COLO829 (cell line): ENCODE results near the gene RIN3.
"Not testable (repeated sequence)": the region's sequence is repeated elsewhere in the genome, so short reads cannot be mapped to it uniquely, and the experiment has no call there.

Experiments used
- DNase-seq: peaks from one replicate; pipeline ENCODE4 v3.0.0; 2012; ENCODE audit warnings: low spot score

The RIN3 gene

GRCh38 chr14:92626041-92626440, 112.5 kb downstream of the RIN3 start:
- no peak for DNase-seq

- DNase-seq, result no peak
Measured at GRCh38 chr14:92627707-92628215, 114.2 kb downstream of the RIN3 start.

GRCh38 chr14:92628636-92629035, 115.1 kb downstream of the RIN3 start:
- no peak for DNase-seq

- DNase-seq, result no peak
Measured at GRCh38 chr14:92630367-92630766, 116.8 kb downstream of the RIN3 start.

GRCh38 chr14:92631098-92631497, 117.5 kb downstream of the RIN3 start:
- DNase-seq, result no peak

- DNase-seq, result no peak
Measured at GRCh38 chr14:92632546-92633273, 119.1 kb downstream of the RIN3 start.

GRCh38 chr14:92633274-92633616, 119.7 kb downstream of the RIN3 start:
- no peak for DNase-seq

GRCh38 chr14:92633724-92634123, 120.1 kb downstream of the RIN3 start:
- no peak for DNase-seq

- no peak for DNase-seq
Measured at GRCh38 chr14:92635031-92635430, 121.5 kb downstream of the RIN3 start.

- no peak for DNase-seq
Measured at GRCh38 chr14:92635896-92636295, 122.3 kb downstream of the RIN3 start.

GRCh38 chr14:92637228-92637627, 123.6 kb downstream of the RIN3 start:
- DNase-seq, result no peak

GRCh38 chr14:92637864-92638263, 124.3 kb downstream of the RIN3 start:
- no peak for DNase-seq

- no peak for DNase-seq
Measured at GRCh38 chr14:92638266-92638665, 124.7 kb downstream of the RIN3 start.

- DNase-seq, result no peak
Measured at GRCh38 chr14:92638904-92639303, 125.3 kb downstream of the RIN3 start.

GRCh38 chr14:92639472-92640117, 126.0 kb downstream of the RIN3 start:
- DNase-seq, result not testable (repeated sequence)

GRCh38 chr14:92641306-92641705, 127.7 kb downstream of the RIN3 start:
- no peak for DNase-seq

- no peak for DNase-seq
Measured at GRCh38 chr14:92644171-92644969, 130.8 kb downstream of the RIN3 start.

- DNase-seq, result no peak
Measured at GRCh38 chr14:92644970-92645515, 131.5 kb downstream of the RIN3 start.

- peak; percentile 20 for DNase-seq
Measured at GRCh38 chr14:92645841-92646478, 132.4 kb downstream of the RIN3 start.

- no peak for DNase-seq
Measured at GRCh38 chr14:92646952-92647796, 133.6 kb downstream of the RIN3 start.

GRCh38 chr14:92647797-92648279, 134.3 kb downstream of the RIN3 start:
- DNase-seq, result no peak
